Activated gamma-delta T cell (primary cell): ENCODE results near the gene DCX.

Experiments used
- DNase-seq: peaks from one replicate; lab custom pipeline; 2025; lab: John Stamatoyannopoulos, UW
- total RNA-seq, 2 donors: gene quantifications; one replicate each; lab custom pipeline; 2026; lab: John Stamatoyannopoulos, UW

DCX gene
- 0 reads per million in 2 donors for total RNA-seq

- no peak for DNase-seq
Measured at GRCh38 chrX:111411983-111412382, at the start of gene DCX. Gene DCX, minus strand, starts transcription at chrX:111412192. Its CDS starts 1,794 bp downstream, at chrX:111410398.

- no peak for DNase-seq
Measured at GRCh38 chrX:111460607-111461006, 48.6 kb upstream of the DCX start.

- DNase-seq = no peak
Measured at GRCh38 chrX:111447298-111447697, 35.3 kb upstream of the DCX start.

- no peak for DNase-seq
Measured at GRCh38 chrX:111445485-111445884, 33.5 kb upstream of the DCX start.

- no peak for DNase-seq
Measured at GRCh38 chrX:111444881-111445280, 32.9 kb upstream of the DCX start.

GRCh38 chrX:111443946-111444345, 32.0 kb upstream of the DCX start:
- DNase-seq = no peak

- DNase-seq = no peak
Measured at GRCh38 chrX:111442791-111443190, 30.8 kb upstream of the DCX start.

GRCh38 chrX:111435469-111435868, 23.5 kb upstream of the DCX start:
- DNase-seq = no peak

GRCh38 chrX:111431001-111431400, 19.0 kb upstream of the DCX start:
- DNase-seq = no peak

- DNase-seq = no peak
Measured at GRCh38 chrX:111411557-111411956, 435 bp downstream of the DCX start.

GRCh38 chrX:111410590-111411078, 1.4 kb downstream of the DCX start:
- no peak for DNase-seq

GRCh38 chrX:111409326-111409725, 2.7 kb downstream of the DCX start:
- DNase-seq = no peak

- DNase-seq = no peak
Measured at GRCh38 chrX:111407948-111408347, 4.0 kb downstream of the DCX start.

- DNase-seq = no peak
Measured at GRCh38 chrX:111402344-111402743, 9.6 kb downstream of the DCX start.

- DNase-seq = no peak
Measured at GRCh38 chrX:111395149-111395548, 16.8 kb downstream of the DCX start.

- no peak for DNase-seq
Measured at GRCh38 chrX:111394569-111394968, 17.4 kb downstream of the DCX start.

GRCh38 chrX:111387470-111388070, 24.4 kb downstream of the DCX start:
- DNase-seq = no peak

GRCh38 chrX:111386615-111387233, 25.3 kb downstream of the DCX start:
- DNase-seq = no peak

GRCh38 chrX:111386077-111386476, 25.9 kb downstream of the DCX start:
- no peak for DNase-seq

GRCh38 chrX:111382277-111382676, 29.7 kb downstream of the DCX start:
- DNase-seq = no peak

- DNase-seq = no peak
Measured at GRCh38 chrX:111376897-111377578, 35.0 kb downstream of the DCX start.

GRCh38 chrX:111376486-111376885, 35.5 kb downstream of the DCX start:
- no peak for DNase-seq

- DNase-seq = no peak
Measured at GRCh38 chrX:111375747-111376146, 36.2 kb downstream of the DCX start.
